ENCODE measurements around the gene IFI27L1.

The IFI27L1 gene

DNA sequence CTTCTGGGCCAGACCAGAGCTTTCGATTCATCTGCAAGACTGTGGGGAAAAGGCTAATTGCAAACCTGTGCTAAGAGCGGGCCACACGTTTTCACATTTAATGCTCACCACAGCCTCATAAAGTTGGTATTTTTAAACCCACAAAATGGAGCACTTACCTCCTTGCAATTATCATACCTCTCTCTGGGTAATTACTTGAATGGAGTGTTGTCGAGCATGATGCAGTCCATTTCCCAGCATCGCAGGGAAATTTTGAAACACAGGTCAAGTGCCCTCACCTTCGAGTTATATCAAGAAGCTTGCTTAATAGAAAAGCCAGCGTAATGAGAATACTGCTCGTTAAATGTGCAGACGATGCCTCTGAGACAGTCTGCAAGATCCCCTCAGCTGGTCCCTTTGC, 57.1 kb downstream of the IFI27L1 start:
- DNase-seq, result no peak

DNA sequence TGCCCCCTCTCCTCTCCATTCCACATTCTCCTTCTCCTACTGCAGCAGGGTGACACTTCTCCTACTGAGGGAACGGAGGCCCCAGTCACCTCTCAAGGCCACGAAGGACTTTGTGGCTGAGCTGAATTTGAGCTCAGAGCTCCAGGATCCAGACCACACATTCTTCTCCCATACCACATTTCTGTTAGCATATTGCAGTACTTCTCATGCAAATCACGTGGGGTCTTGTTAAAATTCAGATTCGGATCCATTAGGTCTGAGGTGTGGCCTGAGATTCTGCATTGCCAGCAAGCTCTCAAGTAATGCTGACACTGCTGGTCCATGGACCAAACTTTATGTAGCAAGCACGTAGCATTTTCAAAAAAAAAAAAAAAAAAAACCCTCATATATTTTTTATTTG, 57.9 kb downstream of the IFI27L1 start:
- DNase-seq, result no peak

GRCh38 chr14:94139421-94139820, 58.3 kb downstream of the IFI27L1 start:
- no peak for DNase-seq

DNA sequence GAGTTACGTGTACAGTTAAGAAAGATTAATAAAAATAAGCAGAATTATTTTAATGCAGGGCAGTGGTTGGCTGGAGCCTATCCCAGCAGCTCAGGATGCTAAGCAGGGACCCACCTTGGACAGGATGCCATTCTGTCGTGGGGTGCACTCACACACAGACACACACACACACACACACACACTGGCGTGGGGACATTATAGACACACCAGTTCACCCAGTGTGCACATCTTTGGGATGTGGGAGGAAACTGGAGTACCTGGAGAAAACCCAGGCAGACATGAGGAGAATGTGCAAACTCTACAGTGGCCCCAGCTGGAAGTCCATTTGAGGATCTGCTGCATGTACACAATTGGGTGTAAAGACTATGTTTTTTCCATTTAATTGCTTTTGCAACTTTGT, 61.1 kb downstream of the IFI27L1 start:
- no peak for DNase-seq

DNA sequence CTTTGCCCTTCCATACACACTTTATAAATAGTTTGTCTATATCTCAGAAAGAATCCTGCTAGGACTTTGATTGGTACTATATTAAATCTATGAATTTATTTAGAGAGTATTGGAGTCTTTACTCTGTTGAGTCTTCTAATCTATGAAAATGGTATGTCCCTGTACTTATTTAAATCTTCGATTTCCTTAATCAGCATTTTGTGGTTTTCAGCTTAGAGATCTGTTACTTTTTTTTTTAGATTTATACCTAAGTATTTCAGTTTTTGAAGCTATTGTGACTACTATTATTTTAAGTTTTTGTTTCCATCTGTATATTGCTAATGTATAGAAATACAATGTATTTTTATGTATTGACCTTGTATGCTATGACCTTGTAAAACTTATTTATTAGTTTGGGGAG, 61.7 kb downstream of the IFI27L1 start:
- no peak for DNase-seq

DNA sequence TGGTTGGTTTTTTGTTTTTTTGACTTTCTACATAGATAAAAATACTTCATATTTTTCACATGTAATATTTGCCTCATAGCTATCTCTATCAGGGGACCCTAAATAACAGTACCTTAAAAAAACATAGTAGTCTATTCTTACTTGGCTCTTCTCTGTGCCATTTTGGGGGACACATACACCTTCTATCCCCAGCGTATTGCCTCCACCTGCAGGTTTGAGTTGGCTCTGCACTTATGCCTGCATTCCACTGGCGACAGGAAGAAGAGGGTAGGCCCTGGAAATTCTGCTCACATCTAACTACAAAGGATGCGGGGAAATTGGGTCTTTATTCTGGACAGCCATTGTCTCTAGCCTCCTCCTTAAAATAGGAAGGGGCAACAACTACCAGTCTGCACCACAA, 62.1 kb downstream of the IFI27L1 start:
- DNase-seq, result no peak

DNA sequence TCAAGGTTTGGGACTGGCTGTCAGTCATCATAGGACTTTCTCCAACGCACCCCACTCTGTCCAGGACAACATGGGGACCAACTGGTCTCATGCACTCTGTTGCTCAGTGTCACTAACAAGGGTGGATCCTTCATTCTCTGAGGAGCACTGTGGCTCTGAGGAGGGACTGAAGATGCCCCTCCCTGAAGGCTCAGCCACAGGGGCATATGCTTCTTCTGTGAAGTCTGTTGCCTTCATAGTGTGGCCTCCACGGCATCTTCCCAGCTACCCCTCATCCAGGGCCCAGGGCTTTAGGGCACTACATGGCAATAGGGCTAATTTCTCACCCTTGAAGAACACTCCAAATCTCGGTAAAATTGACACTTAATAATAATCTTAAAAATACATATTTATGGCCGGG, 62.6 kb downstream of the IFI27L1 start:
- no peak for DNase-seq

DNA sequence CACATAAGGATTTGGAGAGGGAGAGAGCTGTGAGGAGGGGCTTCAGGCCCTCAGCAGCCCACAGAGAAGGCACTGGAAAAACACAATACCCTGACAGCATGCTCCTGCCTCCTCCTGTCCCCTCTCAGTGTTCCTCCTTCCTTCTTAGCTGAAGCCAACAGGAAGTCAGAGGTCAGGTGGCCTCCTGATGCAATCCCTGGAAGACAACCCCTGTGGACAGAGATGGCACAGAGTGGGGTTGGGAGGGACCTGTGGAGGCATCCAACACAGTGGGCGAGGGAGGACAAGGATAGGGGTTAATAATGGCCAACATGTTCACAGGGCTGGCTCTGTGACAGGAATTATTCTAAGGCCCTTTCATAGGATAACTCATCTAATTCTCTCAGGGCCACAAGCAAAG, 63.7 kb downstream of the IFI27L1 start:
- peak; percentile 13 for DNase-seq

DNA sequence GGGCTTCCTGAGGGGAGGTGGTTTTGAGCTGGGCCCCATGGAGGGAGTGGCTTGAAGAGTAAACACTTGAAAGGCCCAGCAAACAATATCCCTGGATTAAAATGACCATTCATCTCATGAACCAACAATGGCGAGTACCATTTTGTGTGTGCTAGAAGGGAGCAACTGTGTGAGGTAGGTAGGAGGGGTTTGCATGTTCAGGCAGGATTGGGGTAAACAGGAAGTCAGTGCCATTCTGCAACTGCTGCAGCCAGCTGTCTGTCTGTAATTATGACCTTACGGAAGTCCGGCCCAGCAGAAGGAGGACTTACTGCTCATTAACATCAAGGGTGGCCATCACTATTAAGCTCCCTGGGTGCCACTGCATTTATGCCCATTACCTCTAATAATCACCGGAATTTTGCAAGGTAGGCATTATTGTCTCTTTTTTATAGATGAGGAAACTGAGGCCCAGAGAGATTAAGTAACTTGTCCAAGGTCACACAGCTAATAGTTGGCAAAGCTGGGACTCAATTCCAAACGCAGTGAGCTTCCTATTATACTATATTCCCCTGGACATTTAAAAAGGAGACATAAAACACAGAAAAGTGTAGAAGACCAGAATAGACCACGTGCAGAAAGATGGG, 64.9 kb downstream of the IFI27L1 start:
- DNase-seq, result no peak

Data from fibroblast of skin of scalp (primary cell).